Ovary (tissue), 9 donors: ENCODE results near the gene XYLT2. TPM values are rescaled to one million over a fixed set of nuclear protein-coding genes. Genes with fewer than 3 reads are reported as not detected.
"Not testable (repeated sequence)": the region's sequence is repeated elsewhere in the genome, so short reads cannot be mapped to it uniquely, and the experiment has no call there.

ENCODE experiments used
- DNase-seq, 5 donors: peaks; one replicate each; pipeline ENCODE4 v3.0.0-alpha.2; 2019 to 2020
- H3K27ac ChIP-seq, 2 donors: fragments of 200-600 bp; one replicate each; pipeline versions ENCODE4 v1.5.1 to v1.8.0; 2019 to 2022
- H3K27me3 ChIP-seq: fragments of 200-600 bp; one replicate; pipeline ENCODE4 v1.8.0; 2022
- H3K36me3 ChIP-seq: fragments of 200-600 bp; sonication (generic); one replicate; pipeline ENCODE4 v1.5.1; 2019
- H3K4me1 ChIP-seq: one replicate; pipeline ENCODE4 v1.8.1; 2013; ENCODE audit warnings: mild to moderate bottlenecking, moderate library complexity; ENCODE audit not compliant: insufficient read depth
- H3K4me3 ChIP-seq: fragments of 200-600 bp; sonication (generic); one replicate; pipeline ENCODE4 v1.5.1; 2017
- H3K9me3 ChIP-seq, 2 donors: fragments of 200-600 bp in 1 of 2; sonication (generic) in 1 of 2; one replicate each; pipeline versions ENCODE4 v1.5.1 to v1.8.1; 2013 to 2019; ENCODE audit warnings: mild to moderate bottlenecking in 1 of 2, moderate library complexity in 1 of 2
- EP300 ChIP-seq: sonication (generic); formaldehyde crosslinking; IDR thresholded peaks from one replicate; pipeline ENCODE4 v1.6.1; 2017; ENCODE audit warnings: antibody characterized with exemption
- POLR2A ChIP-seq: fragments of 450-650 bp; IDR thresholded peaks from one replicate; pipeline ENCODE4 v1.6.1; 2017; ENCODE audit warnings: antibody characterized with exemption, mild to moderate bottlenecking, moderate library complexity
- WGBS, 3 donors: extraction: QIAGEN DNeasy Blood & Tissue Kit in 1 of 3; methylation state at CpG; one replicate each; pipeline versions ENCODE4 v1.1.5 to v1.1.7; 2013 to 2017; 5-methylcytosine and 5-hydroxymethylcytosine counted together
- intact Hi-C, 4 donors: fragments of 100-400 bp; cut with DNase I; formaldehyde crosslinking; loops; one replicate each; pipeline versions ENCODE4 v1.11.0 to v1.15.1; 2022 to 2023
- polyA plus RNA-seq, 2 donors: library from polyadenylated mRNA; stranded (reverse); fragments of 200-250 nt in 1 of 2; fragments of 350-450 nt in 1 of 2; fragmentation: Illumina TruSeq in 1 of 2; extraction: RNeasy Lipid Tissue Mini Kit (QIAGEN cat#74804) in 1 of 2; gene quantifications; one replicate each; pipeline ENCODE4 v1.2.3, GENCODE V29; 2013 to 2014
- total RNA-seq, 7 donors: library from RNA; depleted of rRNA in 2 of 7; stranded (reverse); fragments of >200 nt in 2 of 7; fragmentation: NEBNext Ultra II Directional in 3 of 7; extraction: Animal tissue kit (Norgen Biotek cat#: 25700) in 3 of 7; gene quantifications; one replicate each; pipeline versions ENCODE4 v1.1.0 to v1.2.4, GENCODE V29; 2016 to 2023
- TF ChIP-seq, protein P1 (sequence below), 3 donors: fragments of 450-650 bp in 2 of 3; fragments of 200-600 bp in 1 of 3; IDR thresholded peaks; one replicate each; pipeline versions ENCODE4 v1.5.1 to v1.8.0; 2016 to 2022; ENCODE audit warnings: antibody characterized with exemption in 3 of 3, mild to moderate bottlenecking in 1 of 3
- donor health status: DM: no; HTN: no; CAD: no; lungs with moderate emphysema.
- donor health status: DM: no; HTN: no; CAD: no.
- donor health status: Bipolar disorder and iron deficiency.
- donor health status: DM: yes; HTN: yes; CAD: no.
- donor health status: DM: no; HTN: no; CAD: no.
- donor health status: DM: yes; HTN: yes; CAD: no.

XYLT2 gene
- total and polyA plus RNA-seq, 9 donors, result 5.2 to 34.1 (median 27.4) TPM

DNA sequence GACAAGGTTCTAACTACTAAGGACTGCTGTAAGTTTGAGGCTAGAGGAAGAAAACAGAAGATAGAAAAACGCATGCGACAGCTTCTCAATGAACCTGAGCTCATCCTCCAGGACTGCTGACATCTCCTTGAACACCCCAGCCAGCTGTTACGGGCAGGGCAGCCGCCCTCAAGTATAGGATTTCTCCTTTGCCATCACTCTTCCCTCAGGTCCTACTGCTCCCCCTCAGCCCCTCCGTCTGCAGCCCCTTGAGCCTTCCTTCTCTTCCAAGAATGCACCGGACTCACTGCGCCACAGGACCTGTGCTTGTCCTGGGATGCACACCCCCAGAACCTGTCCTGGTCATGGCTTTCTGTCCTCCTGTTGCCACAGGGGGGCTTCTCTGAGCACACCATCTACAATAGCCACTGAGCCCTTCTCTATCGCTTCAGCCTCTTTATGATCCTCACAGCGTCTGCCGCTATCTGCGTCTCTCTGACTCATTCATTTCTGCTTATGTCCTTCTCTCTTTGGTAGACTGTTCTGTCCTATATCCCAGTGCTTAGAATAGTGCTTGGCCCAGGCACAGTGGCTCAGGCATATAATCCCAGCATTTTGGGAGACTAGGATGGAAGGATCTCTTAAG lies 15.7 kb upstream of the XYLT2 start:
- Histone ChIP-seq H3K4me1 (no peaks in the 10 kb centered on the region), H3K27me3 (no peaks in the 10 kb centered on the region), H3K27ac (no peak overlapping the region), H3K36me3 (no peaks in the 10 kb centered on the region), H3K4me3 (no peak overlapping the region), H3K9me3 (no peaks in the 10 kb centered on the region)
- intact Hi-C loops, result no loop called here
- DNase-seq, result no peak
- 88 to 90% (median 89%) methylated on average over 11 of the region's 11 CpGs for WGBS, 3 donors
- TF ChIP-seq, protein P1, sequence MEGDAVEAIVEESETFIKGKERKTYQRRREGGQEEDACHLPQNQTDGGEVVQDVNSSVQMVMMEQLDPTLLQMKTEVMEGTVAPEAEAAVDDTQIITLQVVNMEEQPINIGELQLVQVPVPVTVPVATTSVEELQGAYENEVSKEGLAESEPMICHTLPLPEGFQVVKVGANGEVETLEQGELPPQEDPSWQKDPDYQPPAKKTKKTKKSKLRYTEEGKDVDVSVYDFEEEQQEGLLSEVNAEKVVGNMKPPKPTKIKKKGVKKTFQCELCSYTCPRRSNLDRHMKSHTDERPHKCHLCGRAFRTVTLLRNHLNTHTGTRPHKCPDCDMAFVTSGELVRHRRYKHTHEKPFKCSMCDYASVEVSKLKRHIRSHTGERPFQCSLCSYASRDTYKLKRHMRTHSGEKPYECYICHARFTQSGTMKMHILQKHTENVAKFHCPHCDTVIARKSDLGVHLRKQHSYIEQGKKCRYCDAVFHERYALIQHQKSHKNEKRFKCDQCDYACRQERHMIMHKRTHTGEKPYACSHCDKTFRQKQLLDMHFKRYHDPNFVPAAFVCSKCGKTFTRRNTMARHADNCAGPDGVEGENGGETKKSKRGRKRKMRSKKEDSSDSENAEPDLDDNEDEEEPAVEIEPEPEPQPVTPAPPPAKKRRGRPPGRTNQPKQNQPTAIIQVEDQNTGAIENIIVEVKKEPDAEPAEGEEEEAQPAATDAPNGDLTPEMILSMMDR (IDR thresholded peaks at IDR 0.05), result no peak
- TF ChIP-seq EP300, result no peak
- no peak for TF ChIP-seq POLR2A

DNA sequence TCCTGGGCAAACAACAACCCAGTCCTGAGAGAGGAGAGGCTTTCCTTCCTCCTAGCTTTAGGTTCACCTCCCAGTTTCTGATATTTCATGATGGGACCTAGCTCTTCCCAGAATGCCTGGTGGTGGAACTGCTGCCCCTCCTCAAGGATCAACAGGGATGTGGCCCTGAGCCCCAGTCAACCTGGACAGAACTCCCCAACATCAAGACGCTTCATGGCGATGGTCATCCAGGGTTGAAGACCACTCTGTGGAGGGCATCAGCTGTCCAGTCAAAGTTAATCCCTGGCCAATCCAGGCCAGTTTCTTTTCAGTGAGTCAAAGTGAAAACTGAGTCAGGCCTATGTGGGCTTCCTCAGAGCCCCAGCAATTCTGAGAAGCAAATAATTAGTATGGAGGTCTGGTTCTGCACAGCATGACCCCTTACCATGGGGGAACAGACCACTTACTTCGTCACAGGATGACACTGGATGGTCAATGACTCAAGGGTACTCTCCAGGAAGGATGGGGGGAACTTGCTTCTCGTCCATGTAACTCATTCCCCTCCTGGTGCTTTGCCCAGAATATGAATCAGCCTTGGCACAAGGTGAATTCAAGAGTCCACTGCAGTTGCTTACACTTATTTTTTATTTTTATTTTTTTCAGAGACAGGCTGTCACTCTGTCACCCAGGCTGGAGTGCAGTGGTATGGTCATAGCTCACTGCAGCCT lies 14.7 kb upstream of the XYLT2 start:
- H3K36me3 ChIP-seq, result no peaks in the 10 kb centered on the region
- no peaks in the 10 kb centered on the region for H3K27me3 ChIP-seq
- DNase-seq, result no peak
- H3K27ac ChIP-seq, result no peak overlapping the region
- no peaks in the 10 kb centered on the region for H3K9me3 ChIP-seq
- 77 to 79% (median 79%) methylated on average over 4 of the region's 4 CpGs for WGBS, 3 donors
- TF ChIP-seq POLR2A (no peak), EP300 (no peak)
- TF ChIP-seq, protein P1 (IDR thresholded peaks at IDR 0.05), result no peak
- intact Hi-C loops, result no loop called here
- H3K4me1 ChIP-seq, result no peaks in the 10 kb centered on the region
- no peak overlapping the region for H3K4me3 ChIP-seq

DNA sequence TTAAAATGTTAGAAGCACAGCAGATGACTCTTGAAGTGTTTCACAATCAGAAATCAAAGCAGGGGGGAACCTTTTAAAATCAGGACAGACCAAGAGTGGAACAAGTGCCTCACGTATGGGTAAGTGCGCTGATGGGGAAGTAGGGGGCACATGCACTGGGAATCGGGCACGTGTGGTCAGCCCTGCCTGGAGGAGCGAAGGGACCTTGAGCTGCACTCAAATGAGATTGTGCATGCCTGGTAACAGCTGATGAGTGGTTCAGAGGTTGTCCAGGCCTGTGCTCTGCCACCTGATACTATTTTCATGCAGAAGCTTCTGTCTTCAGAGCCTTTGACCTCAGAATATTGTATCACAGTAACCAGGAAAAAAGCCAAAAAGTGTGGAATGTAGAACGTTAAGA lies 13.7 kb upstream of the XYLT2 start:
- no peak overlapping the region for H3K27ac ChIP-seq
- H3K4me3 ChIP-seq, result no peak overlapping the region

DNA sequence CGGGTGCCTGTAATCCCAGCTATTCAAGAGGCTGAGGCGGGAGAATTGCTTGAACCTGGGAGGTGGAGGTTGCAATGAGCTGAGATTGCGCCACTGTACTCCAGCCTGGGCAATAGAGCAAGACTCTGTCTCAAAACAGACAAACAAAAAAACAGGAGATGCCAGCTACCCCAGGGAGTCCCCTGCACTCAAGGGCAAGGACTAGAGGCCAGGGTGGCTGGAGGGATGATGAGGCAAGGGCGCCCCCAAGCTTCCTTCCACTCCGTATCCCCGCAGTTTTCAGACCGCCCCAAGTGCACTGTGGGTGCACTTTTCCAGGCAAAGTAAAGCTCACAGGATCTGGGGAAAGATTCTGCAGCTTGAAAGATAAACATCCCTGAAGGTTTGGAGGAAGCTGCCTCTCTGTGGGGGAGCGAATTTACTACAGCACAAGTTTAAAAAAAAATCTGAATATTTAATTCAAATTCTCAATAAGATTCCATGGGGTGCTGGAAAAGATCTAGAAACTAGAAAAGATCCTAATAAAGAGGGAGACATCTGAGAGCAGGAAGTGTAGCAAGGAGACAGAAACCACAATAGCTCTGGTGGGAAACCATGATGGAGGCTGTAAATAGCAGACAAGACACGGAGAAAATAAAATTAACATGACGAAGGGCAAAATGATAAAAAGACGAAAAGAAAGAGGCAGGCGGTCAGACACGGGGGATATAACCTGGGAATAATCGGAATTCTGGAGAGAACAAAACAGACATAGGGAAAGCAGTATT lies 12.5 kb upstream of the XYLT2 start:
- DNase-seq, result peak in 1 of 5 donors; percentile 36
- H3K4me1 ChIP-seq, H3K36me3 ChIP-seq, intact Hi-C loops, H3K4me3 ChIP-seq, H3K27me3 ChIP-seq, H3K9me3 ChIP-seq, H3K27ac ChIP-seq: not testable (repeated sequence)
- 41 to 53% (median 43%) methylated on average over 14 of the region's 14 CpGs for WGBS, 3 donors

More for the DNA sequence above, 13.7 kb upstream of the XYLT2 start:
- TF ChIP-seq EP300 (no peak), POLR2A (no peak)
- TF ChIP-seq, protein P1 (IDR thresholded peaks at IDR 0.05), result no peak
- DNase-seq, result no peak
- H3K27me3 ChIP-seq, result no peaks in the 10 kb centered on the region
- intact Hi-C loops, result no loop called here
- no peaks in the 10 kb centered on the region for H3K9me3 ChIP-seq
- WGBS, 3 donors, result 36 to 58% (median 47%) methylated on average over 6 of the region's 6 CpGs
- H3K4me1 ChIP-seq, result no peaks in the 10 kb centered on the region
- no peaks in the 10 kb centered on the region for H3K36me3 ChIP-seq
